WTC11 (cell line): Measurements from ENCODE around the gene NDUFC2. TPM values are rescaled to one million over a fixed set of nuclear protein-coding genes. Genes with fewer than 3 reads are reported as not detected.

ENCODE experiments used
- ATAC-seq: fragments of 200-7000 bp; cut with Tn5 transposase; 2 replicates; pipeline ENCODE4 v1.10.0; 2021; ENCODE audit warnings: mild to moderate bottlenecking, moderate library complexity
- CTCF ChIA-PET: fragments of 300-600 bp; sonication (Branson Sonifier 250); formaldehyde crosslinking; loops from one replicate; lab custom pipeline; 2021; ENCODE audit warnings: antibody characterized with exemption; lab: Charles Lee
- POLR2A ChIA-PET: fragments of 350-600 bp; sonication (Branson Sonifier 250); formaldehyde crosslinking; loops from one replicate; lab custom pipeline; 2021; ENCODE audit warnings: antibody characterized with exemption; lab: Charles Lee
- DNase-seq: peaks from one replicate; pipeline ENCODE4 v3.0.0; 2021; ENCODE audit warnings: low spot score
- H3K27ac Mint-ChIP-seq: 2 replicates; pipeline ENCODE4 v1.8.0; 2021; ENCODE audit warnings: mixed read lengths
- H3K27me3 Mint-ChIP-seq: 2 replicates; pipeline ENCODE4 v1.8.0; 2021; ENCODE audit warnings: low read depth, mild to moderate bottlenecking, moderate library complexity, mixed read lengths
- H3K36me3 Mint-ChIP-seq: 2 replicates; pipeline ENCODE4 v1.8.0; 2021; ENCODE audit warnings: mixed read lengths
- H3K4me1 Mint-ChIP-seq: 2 replicates; pipeline ENCODE4 v1.8.0; 2022; ENCODE audit warnings: mixed read lengths
- H3K4me3 Mint-ChIP-seq: 2 replicates; pipeline ENCODE4 v1.8.0; 2021; ENCODE audit warnings: mild to moderate bottlenecking, moderate library complexity, mixed read lengths
- H3K9me3 Mint-ChIP-seq: 2 replicates; pipeline ENCODE4 v1.8.0; 2021; ENCODE audit warnings: mixed read lengths
- CBFB ChIP-seq: sonication (generic); formaldehyde crosslinking; IDR thresholded peaks from 2 replicates; pipeline ENCODE4 v1.8.1; 2022; ENCODE audit warnings: mild to moderate bottlenecking, low read depth, missing genetic modification reagents
- JUN ChIP-seq: sonication (generic); formaldehyde crosslinking; IDR thresholded peaks from 2 replicates; pipeline ENCODE4 v1.8.0; 2023; ENCODE audit warnings: mild to moderate bottlenecking, missing genetic modification reagents
- NR1H2 ChIP-seq: sonication (generic); formaldehyde crosslinking; IDR thresholded peaks from 2 replicates; pipeline ENCODE4 v1.9.0; 2021; ENCODE audit warnings: mild to moderate bottlenecking, moderate library complexity, missing genetic modification reagents
- SMAD3 ChIP-seq: sonication (generic); formaldehyde crosslinking; IDR thresholded peaks from 2 replicates; pipeline ENCODE4 v1.8.0; 2022; ENCODE audit warnings: missing genetic modification reagents, mild to moderate bottlenecking, borderline replicate concordance
- SOX15 ChIP-seq: fragments of 250-450 bp; sonication (Bioruptor Pico); IDR thresholded peaks from 2 replicates; pipeline ENCODE4 v1.9.0; 2021; ENCODE audit warnings: mild to moderate bottlenecking
- TEAD1 ChIP-seq: sonication (generic); formaldehyde crosslinking; IDR thresholded peaks from 2 replicates; pipeline ENCODE4 v1.8.0; 2022; ENCODE audit warnings: mild to moderate bottlenecking, missing genetic modification reagents
- ZNF138 ChIP-seq: sonication (generic); formaldehyde crosslinking; conservative IDR thresholded peaks from 2 replicates; pipeline ENCODE4 v1.8.1; 2022; ENCODE audit warnings: mild to moderate bottlenecking, moderate library complexity, missing genetic modification reagents
- ZNF317 ChIP-seq: sonication (generic); formaldehyde crosslinking; IDR thresholded peaks from 2 replicates; pipeline ENCODE4 v1.8.1; 2023; ENCODE audit warnings: low read depth, mild to moderate bottlenecking, moderate library complexity, missing genetic modification reagents, borderline replicate concordance
- total RNA-seq: library from RNA; stranded (reverse); gene quantifications from 3 replicates; pipeline ENCODE4 v1.2.3, GENCODE V29; 2021
- TF ChIP-seq, protein P1 (sequence below): fragments of 250-450 bp; sonication (Bioruptor Pico); conservative IDR thresholded peaks from 2 replicates; pipeline ENCODE4 v1.9.0; 2021; ENCODE audit warnings: mild to moderate bottlenecking
- TF ChIP-seq, protein P2 (sequence below): sonication (generic); formaldehyde crosslinking; IDR thresholded peaks from 2 replicates; pipeline ENCODE4 v1.8.1; 2022; ENCODE audit warnings: mild to moderate bottlenecking, missing genetic modification reagents, moderate library complexity, borderline replicate concordance
- TF ChIP-seq, protein P3 (sequence below): sonication (generic); formaldehyde crosslinking; IDR thresholded peaks from 2 replicates; pipeline ENCODE4 v1.8.1; 2023; ENCODE audit warnings: mild to moderate bottlenecking, missing genetic modification reagents, borderline replicate concordance
- TF ChIP-seq, protein P4 (sequence below): sonication (generic); formaldehyde crosslinking; IDR thresholded peaks from 2 replicates; pipeline ENCODE4 v1.8.1; 2022; ENCODE audit warnings: missing genetic modification reagents, borderline replicate concordance
- TF ChIP-seq, protein P5 (sequence below): fragments of 250-450 bp; sonication (Bioruptor Pico); IDR thresholded peaks from 2 replicates; pipeline ENCODE4 v2.1.2; 2022; ENCODE audit warnings: mild to moderate bottlenecking, moderate library complexity
- TF ChIP-seq, protein P6 (sequence below): sonication (generic); formaldehyde crosslinking; IDR thresholded peaks from 2 replicates; pipeline ENCODE4 v1.8.1; 2022; ENCODE audit warnings: low read depth, mild to moderate bottlenecking, moderate library complexity, missing genetic modification reagents, borderline replicate concordance
- TF ChIP-seq, protein P7 (sequence below): fragments of 250-450 bp; sonication (Bioruptor Pico); IDR thresholded peaks from 2 replicates; pipeline ENCODE4 v1.9.0; 2021; ENCODE audit warnings: mild to moderate bottlenecking, borderline replicate concordance
- TF ChIP-seq, protein P8 (sequence below): fragments of 250-450 bp; sonication (Bioruptor Pico); IDR thresholded peaks from 2 replicates; pipeline ENCODE4 v1.9.0; 2021; ENCODE audit warnings: mild to moderate bottlenecking

NDUFC2 gene
- total RNA-seq, 1 experiment from 2014 or later = 215 TPM

DNA sequence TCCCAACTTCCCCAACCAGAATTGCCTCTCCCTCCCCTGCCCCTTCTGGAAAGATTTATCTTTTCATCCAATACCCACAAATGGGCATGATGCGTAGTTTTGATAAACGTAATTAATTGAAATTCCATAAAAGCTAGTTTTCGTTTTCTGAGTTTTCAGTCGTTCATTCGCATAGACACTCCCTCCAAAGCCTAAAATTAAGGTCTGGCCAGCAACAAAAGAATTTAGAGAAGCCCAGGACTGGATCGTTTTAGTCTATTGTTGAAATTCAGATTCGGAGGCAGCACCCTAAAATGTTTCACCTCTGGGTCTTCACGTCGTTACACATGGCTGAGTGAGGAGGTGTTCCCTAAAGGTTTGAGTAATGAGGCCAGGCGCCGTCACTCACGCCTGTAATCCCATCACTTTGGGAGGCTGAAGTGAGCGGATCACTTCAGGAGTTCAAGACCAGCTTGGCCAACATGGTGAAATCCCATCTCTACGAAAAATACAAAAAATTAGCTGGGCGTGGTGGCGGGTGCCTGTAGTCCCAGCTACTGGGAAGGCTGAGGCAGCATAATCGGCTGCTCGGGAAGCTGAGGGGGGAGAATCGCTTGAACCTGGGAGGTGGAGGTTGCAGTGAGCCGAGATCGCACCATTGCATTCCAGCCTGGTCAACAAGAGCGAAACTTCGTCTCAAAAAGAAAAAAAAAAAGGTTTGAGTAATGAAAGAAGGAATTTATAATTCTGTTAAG lies 589 bp upstream of the NDUFC2 start:
- Mint-ChIP-seq H3K9me3 (no peaks in the 10 kb centered on the region), H3K27me3 (peaks cover 8% of the 10 kb centered on the region), H3K27ac (peak overlapping the region; percentile 92), H3K36me3 (no peaks in the 10 kb centered on the region; the same call in 1 of the 2 replicates)
- DNase-seq (no peak), ATAC-seq (no peak)
- POLR2A ChIA-PET = no interaction called here
- TF ChIP-seq JUN (CRISPR knock-in tag) = no peak
- TF ChIP-seq, protein P1, sequence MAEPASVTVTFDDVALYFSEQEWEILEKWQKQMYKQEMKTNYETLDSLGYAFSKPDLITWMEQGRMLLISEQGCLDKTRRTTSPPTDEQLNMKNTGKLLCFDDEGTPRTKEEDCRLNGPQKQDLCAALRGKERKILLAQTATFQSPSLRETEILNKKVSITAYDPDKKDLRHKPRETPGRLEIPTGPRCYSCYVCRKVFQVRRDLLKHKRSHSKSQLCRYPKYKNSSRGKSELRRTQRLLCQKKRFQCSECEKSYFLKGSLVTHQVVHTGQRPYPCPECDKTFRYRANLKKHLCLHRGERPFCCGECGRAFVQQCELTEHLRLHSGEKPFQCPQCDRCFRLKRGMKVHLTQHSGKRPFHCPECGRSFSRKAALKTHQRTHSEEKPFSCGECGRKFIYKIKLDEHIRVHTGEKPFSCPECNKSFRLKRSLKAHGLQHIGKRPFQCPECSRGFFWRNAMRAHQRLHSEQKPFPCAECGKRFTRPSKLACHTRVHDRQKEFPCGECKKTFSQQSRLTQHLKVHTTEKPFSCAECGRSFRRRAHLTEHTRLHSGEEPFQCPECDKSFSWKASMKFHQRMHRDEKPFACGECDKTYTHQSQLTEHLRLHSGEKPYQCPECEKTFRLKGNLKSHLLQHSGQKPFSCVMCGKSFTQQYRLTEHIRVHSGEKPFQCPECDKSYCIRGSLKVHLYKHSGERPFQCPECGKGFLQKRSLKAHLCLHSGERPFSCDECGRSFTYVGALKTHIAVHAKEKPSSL (CRISPR knock-in tag) = no peak
- TF ChIP-seq CBFB (CRISPR knock-in tag) = no peak
- no peak for TF ChIP-seq SMAD3 (CRISPR knock-in tag)
- TF ChIP-seq, protein P2, sequence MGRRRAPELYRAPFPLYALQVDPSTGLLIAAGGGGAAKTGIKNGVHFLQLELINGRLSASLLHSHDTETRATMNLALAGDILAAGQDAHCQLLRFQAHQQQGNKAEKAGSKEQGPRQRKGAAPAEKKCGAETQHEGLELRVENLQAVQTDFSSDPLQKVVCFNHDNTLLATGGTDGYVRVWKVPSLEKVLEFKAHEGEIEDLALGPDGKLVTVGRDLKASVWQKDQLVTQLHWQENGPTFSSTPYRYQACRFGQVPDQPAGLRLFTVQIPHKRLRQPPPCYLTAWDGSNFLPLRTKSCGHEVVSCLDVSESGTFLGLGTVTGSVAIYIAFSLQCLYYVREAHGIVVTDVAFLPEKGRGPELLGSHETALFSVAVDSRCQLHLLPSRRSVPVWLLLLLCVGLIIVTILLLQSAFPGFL (CRISPR knock-in tag) = no peak
- TF ChIP-seq TEAD1 (CRISPR knock-in tag) = no peak
- TF ChIP-seq ZNF317 (CRISPR knock-in tag) = no peak
- TF ChIP-seq SOX15 (CRISPR knock-in tag) = no peak
- TF ChIP-seq, protein P3, sequence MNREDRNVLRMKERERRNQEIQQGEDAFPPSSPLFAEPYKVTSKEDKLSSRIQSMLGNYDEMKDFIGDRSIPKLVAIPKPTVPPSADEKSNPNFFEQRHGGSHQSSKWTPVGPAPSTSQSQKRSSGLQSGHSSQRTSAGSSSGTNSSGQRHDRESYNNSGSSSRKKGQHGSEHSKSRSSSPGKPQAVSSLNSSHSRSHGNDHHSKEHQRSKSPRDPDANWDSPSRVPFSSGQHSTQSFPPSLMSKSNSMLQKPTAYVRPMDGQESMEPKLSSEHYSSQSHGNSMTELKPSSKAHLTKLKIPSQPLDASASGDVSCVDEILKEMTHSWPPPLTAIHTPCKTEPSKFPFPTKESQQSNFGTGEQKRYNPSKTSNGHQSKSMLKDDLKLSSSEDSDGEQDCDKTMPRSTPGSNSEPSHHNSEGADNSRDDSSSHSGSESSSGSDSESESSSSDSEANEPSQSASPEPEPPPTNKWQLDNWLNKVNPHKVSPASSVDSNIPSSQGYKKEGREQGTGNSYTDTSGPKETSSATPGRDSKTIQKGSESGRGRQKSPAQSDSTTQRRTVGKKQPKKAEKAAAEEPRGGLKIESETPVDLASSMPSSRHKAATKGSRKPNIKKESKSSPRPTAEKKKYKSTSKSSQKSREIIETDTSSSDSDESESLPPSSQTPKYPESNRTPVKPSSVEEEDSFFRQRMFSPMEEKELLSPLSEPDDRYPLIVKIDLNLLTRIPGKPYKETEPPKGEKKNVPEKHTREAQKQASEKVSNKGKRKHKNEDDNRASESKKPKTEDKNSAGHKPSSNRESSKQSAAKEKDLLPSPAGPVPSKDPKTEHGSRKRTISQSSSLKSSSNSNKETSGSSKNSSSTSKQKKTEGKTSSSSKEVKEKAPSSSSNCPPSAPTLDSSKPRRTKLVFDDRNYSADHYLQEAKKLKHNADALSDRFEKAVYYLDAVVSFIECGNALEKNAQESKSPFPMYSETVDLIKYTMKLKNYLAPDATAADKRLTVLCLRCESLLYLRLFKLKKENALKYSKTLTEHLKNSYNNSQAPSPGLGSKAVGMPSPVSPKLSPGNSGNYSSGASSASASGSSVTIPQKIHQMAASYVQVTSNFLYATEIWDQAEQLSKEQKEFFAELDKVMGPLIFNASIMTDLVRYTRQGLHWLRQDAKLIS (CRISPR knock-in tag) = no peak
- TF ChIP-seq, protein P4, sequence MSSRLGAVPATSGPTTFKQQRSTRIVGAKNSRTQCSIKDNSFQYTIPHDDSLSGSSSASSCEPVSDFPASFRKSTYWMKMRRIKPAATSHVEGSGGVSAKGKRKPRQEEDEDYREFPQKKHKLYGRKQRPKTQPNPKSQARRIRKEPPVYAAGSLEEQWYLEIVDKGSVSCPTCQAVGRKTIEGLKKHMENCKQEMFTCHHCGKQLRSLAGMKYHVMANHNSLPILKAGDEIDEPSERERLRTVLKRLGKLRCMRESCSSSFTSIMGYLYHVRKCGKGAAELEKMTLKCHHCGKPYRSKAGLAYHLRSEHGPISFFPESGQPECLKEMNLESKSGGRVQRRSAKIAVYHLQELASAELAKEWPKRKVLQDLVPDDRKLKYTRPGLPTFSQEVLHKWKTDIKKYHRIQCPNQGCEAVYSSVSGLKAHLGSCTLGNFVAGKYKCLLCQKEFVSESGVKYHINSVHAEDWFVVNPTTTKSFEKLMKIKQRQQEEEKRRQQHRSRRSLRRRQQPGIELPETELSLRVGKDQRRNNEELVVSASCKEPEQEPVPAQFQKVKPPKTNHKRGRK (CRISPR knock-in tag) = no peak
- TF ChIP-seq, protein P5, sequence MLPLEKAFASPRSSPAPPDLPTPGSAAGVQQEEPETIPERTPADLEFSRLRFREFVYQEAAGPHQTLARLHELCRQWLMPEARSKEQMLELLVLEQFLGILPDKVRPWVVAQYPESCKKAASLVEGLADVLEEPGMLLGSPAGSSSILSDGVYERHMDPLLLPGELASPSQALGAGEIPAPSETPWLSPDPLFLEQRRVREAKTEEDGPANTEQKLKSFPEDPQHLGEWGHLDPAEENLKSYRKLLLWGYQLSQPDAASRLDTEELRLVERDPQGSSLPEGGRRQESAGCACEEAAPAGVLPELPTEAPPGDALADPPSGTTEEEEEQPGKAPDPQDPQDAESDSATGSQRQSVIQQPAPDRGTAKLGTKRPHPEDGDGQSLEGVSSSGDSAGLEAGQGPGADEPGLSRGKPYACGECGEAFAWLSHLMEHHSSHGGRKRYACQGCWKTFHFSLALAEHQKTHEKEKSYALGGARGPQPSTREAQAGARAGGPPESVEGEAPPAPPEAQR (CRISPR knock-in tag) = no peak
- no peak for TF ChIP-seq NR1H2 (CRISPR knock-in tag)
- TF ChIP-seq, protein P6, sequence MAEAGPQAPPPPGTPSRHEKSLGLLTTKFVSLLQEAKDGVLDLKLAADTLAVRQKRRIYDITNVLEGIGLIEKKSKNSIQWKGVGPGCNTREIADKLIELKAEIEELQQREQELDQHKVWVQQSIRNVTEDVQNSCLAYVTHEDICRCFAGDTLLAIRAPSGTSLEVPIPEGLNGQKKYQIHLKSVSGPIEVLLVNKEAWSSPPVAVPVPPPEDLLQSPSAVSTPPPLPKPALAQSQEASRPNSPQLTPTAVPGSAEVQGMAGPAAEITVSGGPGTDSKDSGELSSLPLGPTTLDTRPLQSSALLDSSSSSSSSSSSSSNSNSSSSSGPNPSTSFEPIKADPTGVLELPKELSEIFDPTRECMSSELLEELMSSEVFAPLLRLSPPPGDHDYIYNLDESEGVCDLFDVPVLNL (CRISPR knock-in tag) = no peak
- no peak for TF ChIP-seq ZNF138
- TF ChIP-seq, protein P7, sequence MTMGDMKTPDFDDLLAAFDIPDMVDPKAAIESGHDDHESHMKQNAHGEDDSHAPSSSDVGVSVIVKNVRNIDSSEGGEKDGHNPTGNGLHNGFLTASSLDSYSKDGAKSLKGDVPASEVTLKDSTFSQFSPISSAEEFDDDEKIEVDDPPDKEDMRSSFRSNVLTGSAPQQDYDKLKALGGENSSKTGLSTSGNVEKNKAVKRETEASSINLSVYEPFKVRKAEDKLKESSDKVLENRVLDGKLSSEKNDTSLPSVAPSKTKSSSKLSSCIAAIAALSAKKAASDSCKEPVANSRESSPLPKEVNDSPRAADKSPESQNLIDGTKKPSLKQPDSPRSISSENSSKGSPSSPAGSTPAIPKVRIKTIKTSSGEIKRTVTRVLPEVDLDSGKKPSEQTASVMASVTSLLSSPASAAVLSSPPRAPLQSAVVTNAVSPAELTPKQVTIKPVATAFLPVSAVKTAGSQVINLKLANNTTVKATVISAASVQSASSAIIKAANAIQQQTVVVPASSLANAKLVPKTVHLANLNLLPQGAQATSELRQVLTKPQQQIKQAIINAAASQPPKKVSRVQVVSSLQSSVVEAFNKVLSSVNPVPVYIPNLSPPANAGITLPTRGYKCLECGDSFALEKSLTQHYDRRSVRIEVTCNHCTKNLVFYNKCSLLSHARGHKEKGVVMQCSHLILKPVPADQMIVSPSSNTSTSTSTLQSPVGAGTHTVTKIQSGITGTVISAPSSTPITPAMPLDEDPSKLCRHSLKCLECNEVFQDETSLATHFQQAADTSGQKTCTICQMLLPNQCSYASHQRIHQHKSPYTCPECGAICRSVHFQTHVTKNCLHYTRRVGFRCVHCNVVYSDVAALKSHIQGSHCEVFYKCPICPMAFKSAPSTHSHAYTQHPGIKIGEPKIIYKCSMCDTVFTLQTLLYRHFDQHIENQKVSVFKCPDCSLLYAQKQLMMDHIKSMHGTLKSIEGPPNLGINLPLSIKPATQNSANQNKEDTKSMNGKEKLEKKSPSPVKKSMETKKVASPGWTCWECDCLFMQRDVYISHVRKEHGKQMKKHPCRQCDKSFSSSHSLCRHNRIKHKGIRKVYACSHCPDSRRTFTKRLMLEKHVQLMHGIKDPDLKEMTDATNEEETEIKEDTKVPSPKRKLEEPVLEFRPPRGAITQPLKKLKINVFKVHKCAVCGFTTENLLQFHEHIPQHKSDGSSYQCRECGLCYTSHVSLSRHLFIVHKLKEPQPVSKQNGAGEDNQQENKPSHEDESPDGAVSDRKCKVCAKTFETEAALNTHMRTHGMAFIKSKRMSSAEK (CRISPR knock-in tag) = no peak
- TF ChIP-seq, protein P8, sequence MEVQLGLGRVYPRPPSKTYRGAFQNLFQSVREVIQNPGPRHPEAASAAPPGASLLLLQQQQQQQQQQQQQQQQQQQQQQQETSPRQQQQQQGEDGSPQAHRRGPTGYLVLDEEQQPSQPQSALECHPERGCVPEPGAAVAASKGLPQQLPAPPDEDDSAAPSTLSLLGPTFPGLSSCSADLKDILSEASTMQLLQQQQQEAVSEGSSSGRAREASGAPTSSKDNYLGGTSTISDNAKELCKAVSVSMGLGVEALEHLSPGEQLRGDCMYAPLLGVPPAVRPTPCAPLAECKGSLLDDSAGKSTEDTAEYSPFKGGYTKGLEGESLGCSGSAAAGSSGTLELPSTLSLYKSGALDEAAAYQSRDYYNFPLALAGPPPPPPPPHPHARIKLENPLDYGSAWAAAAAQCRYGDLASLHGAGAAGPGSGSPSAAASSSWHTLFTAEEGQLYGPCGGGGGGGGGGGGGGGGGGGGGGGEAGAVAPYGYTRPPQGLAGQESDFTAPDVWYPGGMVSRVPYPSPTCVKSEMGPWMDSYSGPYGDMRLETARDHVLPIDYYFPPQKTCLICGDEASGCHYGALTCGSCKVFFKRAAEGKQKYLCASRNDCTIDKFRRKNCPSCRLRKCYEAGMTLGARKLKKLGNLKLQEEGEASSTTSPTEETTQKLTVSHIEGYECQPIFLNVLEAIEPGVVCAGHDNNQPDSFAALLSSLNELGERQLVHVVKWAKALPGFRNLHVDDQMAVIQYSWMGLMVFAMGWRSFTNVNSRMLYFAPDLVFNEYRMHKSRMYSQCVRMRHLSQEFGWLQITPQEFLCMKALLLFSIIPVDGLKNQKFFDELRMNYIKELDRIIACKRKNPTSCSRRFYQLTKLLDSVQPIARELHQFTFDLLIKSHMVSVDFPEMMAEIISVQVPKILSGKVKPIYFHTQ (CRISPR knock-in tag) = no peak
- TF ChIP-seq, all 79 proteins: peak for 0
- peak overlapping the region; percentile 91 for H3K4me3 Mint-ChIP-seq
- CTCF ChIA-PET = interaction anchor here (0.8 to 2.1 kb wide), 2 partner anchors 34 to 484 kb away, joined by 4 to 7 read pairs; no protein-coding TSS in a partner anchor
- peaks cover 17% of the 10 kb centered on the region for H3K4me1 Mint-ChIP-seq
